ENCODE results near the gene CBX2.

Gene CBX2

DNA sequence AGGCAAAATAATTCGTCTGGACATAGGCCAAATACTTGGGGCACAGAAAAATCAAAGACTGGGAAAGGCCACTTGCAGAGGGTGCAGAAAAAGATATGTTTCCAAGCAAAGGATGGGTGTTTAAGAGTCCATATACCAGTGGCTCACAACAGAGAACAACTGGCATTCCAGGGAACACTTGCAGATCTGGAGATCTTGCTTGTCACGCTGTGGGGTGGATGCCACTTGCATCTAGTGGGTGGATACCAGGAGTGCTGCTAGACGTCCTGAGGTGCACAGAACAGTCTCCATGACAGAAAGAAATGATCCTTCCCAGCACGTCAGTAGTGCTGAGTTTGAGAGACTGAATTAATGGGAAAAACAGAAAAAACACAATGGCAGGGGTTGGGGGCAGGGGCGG is 10.5 kb downstream of the CBX2 start:
- no peak for DNase-seq (ENCODE audit: low read depth)

DNA sequence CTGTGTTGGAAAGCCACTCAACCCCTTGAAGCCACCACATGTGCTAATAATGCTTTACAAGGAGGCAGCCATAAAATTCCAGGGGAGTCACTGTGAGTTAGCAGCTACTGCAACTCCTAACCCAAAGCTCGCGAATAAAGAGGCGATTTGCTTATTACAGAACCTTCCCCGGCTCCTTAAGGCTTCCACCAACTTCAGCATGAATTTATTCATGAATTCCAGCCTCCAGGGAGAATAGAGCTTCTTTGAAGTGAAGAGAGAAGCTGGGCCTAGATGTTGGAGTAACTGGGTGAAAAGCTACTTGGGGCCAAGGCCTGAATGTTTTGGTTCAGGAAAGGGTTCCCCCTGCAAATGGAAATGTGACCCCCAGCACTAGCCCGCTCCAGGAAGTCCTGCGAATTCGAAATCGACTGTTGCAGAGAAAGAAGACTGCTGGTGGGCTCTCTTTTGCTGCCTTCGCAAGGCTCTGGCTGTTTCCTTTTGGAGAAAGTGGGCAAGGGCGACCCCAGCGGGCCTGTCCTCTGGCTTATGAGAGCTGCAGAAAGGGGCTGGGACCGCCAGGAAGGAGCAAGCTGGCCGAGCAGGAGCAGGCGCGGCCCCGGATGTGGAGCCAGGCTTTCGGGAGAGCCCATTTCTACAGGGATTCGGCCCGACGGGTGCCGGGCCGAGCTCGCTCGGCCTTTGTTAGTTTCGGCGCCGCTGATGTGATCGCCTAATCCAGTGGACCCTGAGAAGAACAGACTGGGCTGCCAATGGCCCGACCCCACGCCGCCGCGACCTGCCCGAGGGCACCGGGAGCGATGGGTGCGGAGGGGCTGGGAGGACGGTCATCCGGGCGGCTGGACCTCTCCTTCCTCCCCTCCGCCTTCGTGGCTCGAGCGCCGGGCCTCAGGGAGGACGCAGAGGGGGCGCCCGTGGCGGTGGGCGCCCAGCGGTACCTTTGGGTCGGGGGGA is 11.3 kb downstream of the CBX2 start:
- DNase-seq (ENCODE audit: low read depth): no peak

DNA sequence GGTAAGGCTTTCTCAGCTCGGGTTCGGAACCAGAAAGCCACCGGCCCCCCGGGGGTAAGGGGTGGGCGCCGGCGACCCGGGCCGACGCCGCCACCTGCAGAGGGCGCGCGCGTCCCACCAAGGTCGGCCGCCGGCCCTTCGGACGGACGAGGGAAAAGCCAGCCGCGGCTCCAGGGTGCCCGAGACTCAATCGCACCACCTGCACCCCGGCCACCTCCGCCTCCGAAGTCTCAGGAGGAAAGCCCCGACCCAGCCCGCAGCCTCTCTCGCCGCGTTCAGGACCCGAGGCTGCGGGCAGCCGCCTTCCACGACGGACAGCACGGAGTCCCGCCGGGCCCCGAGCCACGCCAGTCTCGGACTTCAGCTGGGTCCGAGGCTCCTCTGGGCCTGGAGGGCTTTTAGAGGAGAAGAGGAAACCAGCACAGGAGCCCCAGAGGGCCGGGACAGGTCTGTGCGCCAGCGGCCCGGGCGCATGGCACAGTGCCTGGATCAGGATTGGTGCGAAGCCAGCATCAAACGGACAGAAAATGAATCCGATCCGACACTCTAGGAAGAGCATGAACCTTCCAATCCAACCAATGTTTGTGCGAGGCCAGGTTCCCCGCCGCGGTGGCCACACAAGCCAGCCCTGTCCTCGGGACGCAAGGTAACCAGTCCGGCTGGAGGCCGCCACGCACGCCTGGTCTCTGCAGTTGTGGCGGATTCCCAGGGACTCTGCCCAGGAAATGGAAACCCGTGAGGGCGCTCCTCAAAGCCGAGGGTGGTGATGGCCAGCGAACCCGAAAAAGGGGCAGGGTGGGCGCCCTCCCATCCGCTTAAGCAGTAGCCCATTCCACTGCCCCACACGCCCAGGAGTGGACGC is 12.2 kb downstream of the CBX2 start:
- DNase-seq (ENCODE audit: low read depth): no peak

DNA sequence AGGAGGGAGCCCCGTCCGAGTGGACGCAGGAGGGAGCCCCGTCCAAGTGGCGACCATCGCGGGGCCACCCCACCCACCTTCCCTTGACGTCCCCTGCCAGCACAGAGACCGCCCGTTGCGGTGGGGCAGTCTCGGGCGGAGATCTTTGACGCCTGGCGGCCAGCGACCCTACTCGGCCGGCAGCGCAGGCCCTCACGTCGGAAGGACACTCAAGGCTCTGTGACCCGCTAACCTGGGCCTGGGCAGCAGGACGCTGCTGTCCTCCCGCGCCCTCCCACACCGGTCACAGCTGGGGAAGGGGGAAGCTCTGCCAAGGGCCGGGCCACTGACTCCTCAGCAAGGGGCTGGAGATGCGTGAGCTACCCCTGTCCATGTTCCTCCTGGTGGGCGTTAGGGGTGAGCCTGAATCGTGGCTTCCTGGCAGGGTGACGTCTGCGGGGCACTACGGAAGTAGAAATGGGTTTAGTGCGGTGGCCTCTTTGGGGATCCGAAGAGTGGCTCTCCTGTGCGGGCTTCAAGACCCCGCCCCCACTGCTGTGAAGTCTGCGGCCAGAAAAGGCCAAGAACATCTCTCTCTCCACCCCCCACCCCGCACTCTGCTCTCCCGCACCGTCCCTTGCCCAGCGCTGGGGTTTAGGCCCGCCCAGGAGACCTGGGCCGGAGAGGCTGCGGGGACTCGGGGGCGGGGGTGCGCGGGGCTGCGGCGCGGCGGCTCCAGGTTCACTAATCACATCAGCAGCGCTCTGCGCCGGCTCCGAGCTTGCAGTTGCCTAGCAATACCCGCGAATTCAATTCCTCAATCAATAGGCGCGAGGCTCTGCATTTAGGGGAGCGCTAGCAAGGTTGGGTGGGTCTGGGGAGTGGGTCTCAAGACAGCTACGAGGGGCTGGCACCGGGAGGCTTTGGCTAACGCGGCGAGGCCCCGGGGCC is 13.1 kb downstream of the CBX2 start:
- DNase-seq (ENCODE audit: low read depth): no peak

DNA sequence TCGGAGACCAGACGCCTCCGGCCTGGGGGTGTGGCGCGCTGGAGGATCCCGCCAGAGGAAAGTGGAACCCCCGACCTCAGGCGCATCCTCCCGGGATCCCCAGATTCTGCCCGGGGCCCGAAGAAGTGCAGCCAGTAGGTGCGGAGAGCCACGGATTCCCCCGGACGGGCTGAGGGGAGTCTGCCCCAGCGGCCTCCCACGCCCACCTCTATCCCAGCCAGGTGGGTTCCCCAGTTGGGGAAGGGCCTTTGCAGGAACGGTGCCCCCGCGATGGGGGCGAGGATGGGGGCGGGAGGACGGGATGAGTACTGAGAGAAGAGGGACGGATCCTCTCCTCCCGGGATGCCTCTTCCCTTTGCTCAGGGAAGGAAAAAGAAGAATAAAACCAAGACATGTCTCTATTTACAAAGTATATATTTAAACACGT is 13.8 kb downstream of the CBX2 start:
- no peak for DNase-seq (ENCODE audit: low read depth)

DNA sequence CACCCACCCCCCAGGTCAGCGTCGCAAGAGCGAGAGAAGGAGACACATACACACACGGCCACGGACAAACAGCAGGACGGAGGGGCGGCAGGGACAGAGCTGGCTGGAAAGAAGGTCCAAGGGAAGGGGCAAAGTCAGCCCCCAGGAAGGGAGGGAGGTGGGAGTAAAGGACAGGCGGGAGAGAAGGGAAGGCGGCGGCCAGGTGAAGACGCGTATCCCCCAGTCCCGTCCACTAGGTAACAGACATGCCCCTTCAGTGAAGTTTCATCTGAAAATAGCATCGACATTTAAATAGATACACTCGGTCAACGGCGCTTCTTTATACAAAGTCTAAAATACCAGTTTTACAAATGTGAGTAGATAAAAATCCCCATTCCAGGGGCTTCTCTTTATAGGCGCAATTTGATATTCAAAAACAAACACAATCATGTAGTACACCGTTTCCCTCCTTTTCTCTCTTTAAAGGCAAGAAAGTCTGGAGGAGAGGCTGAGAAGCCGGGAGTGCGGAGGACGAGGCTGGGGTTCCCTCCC is 14.5 kb downstream of the CBX2 start:
- no peak for DNase-seq (ENCODE audit: low read depth)

DNA sequence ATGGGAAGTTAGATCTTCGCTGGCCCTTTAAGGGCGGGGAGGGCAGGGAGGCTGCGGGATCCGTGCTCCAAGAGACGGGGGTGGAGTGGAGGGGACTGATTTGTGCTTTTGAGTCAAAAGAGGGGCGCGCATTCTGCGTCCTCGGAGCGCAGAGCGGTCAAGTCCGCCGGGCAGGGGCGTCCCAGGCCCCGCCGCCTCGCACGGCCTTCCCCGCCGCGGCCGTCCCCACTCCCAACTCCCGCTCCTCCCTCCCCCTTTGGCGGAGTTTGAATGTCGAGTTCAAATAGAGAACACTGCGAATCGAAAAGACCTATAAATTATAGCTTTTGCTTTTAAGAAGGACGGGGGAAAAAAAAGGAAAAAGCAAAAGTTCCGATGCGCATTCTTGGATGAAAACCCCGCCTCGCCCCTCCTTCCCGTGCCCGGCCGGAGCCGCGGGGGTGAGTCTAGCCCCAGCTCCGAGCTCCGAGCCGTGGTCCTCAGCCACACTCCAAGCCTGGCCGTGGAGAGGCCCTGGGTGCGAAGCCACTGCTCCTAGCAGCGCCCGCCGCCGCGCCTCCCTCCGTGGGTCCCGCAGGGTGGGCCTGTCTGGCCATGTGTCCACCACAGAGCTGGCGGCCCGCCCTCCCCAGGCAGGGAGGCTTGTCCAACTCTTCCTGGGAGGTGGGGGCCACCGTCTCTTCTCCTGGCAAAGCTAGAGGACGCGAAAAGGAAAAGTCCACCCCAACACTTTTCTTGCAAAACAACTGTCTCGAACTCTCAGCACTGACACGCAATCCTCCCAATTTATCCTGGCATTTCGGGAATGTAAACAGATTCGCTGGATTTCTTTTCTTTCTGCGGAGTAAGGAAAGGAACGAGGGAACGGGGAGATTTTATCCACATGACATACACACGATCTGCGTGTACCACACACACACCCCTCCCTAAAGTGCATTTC is 15.3 kb downstream of the CBX2 start:
- DNase-seq (ENCODE audit: low read depth): no peak

DNA sequence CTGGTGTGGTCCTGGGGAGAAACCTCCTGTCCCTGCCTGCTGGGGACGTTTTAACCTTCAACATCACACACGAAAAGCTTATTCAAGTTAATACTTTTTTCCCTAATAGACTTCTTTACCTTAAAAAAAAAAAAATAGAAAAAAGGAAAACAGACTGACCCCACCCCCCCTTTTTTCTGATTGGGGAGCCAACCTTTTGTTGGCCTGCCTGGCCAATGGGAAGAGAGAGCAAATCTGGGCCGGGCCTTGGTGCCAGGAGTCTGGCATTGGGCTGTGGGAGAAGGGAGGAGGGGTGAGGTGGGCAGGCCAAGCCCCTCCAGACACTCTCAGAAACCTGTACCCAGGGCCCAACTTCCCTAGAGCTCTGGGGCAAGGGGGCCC is 16.0 kb downstream of the CBX2 start:
- no peak for DNase-seq (ENCODE audit: low read depth)

DNA sequence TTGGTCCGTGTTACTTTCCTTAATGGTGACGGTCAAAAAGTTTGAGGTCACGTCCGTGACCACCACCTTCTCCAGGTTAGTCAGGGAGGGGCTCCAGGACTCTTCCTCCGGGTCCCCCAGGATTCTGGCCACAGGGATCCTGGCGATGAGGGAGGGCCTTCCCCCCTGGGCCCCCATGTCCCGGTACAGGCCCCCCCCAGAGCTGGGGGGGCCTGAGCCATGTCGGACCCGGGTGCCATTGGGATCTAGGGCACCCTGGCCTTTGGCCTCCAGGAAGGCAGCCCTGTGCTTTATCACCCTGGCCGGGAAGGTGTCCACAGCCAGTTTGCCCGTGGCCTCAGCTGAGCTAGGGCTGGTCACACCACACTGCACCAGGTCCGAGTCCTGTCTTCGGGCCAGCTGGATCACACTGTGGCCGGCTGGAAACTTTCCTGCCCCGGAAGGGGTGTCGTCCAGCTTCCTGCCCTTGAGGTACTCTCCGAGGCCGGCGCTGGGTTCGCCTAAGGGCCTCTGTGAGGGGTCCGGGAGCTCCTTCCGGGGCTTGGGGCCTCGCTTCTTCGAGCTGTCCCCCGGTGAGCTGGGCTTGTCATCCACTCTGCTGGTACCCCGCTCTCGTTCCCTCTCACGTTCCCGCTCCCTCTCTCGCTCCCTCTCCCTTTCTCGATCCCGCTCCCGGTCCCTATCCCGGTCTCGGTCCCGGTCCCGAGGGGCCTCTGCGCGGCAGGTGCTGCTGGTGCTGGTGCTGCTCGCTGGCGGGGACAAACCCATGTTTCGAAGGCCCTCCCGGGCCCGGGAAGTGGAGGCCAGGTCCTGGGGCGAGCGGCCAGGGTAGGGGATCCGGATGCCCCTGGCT is 16.9 kb downstream of the CBX2 start:
- no peak for DNase-seq (ENCODE audit: low read depth)

DNA sequence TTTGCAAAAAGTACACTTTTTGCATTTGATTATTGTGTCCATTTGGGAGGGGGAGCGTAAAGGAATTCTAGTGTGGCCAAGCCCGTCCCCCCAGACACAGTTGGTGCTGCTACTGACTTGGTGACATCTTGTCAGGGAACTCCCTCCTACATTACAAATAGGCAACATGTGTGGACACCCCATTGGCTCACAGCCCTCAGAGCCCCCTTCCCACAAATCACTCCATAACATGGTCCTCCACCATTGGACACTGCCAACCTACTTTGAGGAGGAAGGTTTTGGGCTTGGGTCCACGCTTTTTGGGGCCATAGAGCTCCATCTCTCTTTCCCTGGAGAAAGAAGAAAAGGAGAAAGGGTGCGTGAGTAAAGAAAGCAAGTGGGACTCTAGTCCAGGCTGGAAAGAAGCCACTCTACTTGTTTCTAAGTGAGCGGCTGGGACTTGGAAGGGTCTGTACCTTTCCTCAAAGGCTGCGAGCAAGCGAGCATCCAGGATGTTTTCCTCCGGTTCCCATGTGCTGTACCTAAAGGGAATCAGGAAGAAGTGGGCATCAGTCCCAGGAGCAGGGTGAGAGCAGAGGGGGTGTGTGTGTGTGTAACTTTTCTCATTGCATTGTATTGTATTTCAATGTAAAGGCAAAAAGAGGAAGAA is 18.0 kb downstream of the CBX2 start:
- no peak for DNase-seq (ENCODE audit: low read depth)

DNA sequence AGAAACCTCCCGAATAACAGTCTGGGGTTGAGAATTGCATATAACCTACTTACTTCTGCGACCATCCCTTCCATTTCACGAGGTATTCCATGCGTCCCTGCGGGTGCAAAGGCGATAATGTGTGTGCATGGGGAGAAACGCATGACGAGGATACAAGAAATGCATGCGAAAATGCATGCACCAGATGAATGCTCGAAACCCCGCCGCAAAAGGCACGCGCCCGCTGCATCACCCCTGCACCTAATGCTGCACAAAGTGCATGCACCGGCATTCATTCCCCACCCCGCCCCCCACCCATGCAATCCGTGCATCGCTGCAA is 18.5 kb downstream of the CBX2 start:
- DNase-seq (ENCODE audit: low read depth): no peak

DNA sequence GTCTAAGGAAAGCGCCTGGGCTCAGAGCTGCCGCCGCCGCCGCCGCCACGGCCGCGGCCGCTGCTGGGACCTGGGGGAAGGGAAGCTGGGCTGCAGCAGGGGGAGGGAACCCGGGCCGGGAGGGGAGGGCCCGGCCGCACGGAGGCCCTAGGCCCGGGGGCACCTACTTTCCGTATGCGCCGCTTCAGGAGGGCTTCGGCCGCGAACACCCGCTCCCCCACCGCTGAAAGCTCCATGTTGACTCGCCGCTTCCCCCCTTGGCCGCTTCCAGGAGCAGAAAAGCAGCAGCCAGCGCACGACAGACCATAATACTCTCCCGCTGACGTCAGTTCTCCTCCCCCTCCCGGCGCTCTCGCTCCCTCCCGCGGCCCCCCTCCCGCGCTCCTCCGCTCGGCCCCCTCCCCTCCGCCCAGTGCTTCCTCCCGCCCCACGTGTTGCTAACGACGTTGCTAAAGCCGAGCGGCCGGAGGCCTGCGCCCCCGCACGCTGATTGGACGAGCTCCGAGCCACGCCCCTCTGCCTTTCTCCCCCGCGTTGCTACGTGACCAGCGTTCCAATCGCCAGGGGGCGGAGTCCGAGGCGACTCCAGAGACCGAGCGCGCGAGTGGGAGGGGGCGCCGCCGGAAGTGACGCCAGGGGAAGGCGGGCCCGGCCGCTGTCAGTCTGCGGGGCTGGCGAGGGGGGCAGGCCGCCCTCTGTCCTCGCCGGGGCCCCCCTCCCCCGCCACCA is 19.0 kb downstream of the CBX2 start, which contains the start of gene CBX8:
CBX8 (minus strand) TSS at position 315 of the 729 bp plus-strand sequence; CDS start at position 236, 79 bp downstream.
- DNase-seq (ENCODE audit: low read depth): peak; percentile 97

DNA sequence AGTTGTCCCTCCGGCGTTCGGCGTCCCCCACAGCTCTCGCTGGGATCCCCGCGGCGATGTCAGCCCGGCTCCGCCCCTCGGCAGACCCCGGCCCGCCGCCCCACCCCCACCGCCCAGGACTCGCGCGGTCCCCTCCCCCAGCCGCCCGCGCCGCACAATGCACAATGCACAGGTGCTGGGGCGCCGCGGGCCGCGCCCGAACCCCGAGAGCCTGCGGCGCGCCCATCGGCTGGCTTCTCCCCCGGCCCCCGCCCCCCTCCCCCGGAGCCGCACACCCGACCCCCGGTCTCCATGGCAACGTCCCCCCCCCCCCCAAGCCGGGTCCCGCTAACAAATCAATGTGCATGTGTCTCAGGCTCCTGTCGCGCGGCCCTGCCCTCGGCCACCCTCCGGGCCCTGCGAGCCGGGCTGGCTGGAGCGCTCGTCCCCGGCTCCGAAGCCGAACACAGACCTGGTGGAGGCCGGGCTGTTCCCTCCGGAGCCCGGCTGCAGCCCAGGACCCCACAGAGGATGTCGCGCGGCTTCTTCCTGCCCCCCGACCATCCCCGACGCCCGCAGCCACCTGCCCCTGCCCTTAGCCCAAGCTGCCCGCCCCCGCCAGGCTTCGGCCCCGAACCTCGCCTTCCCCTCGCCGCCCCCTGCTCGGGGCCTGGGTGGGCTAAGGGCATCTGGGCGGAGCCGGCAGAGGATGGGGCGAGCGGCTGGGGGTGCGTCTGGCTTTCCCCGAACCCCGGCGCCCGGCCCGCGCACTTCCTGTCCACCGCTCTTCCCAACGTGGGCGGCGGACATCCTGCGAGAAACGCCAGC is 19.7 kb downstream of the CBX2 start:
- no peak for DNase-seq (ENCODE audit: low read depth)

DNA sequence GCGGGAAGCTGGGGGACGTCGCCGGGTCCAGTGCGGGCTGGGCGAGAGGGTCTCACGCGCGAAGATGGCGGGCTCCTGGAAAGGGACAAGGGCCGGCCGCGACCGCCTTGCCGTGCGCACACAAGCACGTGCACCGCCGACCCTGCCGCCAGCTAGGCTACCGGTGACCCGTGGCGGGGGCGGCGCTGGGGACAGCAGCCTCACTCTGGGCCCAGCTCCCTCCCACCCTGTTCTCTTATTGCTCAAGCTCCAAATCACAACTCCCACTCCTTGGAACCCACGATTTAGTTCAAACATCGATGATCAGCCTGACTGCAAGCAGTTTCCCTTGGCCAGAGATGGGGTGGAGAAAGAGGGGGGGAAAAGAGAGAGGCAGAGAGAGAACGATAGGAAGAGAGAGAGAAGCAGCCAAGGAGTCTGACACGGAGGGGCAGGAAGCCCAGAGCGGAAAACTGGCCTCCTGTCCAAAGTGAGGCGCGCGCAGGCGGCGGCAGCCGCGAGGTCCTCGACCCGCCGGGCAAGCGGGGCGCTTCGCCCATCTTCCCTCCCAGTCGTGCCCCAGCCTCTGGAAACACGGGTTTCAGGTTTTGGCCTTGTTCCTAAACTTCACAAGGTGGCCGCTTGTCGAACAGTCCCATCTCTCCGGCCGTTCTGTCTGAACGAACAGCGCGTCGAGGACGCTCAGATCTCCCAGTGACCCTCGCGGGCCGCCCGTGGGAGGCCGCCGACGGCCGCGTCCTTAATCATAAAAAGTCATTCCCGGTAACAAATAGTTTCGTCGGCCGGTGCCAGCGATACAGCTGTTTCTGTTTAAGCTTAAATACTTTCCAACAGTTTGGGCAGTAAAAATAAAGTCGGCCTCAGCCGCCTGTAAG is 20.6 kb downstream of the CBX2 start:
- no peak for DNase-seq (ENCODE audit: low read depth)

DNA sequence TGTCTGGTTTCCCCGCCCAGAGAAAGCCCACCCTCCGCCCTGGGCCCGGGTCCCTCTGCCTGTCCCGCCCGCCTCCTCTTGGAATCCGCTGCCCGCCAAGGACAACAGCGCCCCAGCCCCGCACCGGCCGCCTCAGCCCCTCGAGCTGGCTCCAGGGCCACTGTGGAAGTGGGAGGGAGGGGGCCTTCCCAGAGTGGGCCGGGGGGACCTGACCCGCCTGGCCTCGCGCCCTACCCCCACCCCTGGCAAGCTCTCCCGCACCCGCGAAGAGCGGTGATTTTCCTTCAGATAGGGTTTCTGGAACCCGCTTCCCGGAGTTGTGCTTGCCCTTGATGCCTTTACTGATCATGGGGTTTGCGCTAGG is 21.2 kb downstream of the CBX2 start:
- DNase-seq (ENCODE audit: low read depth): no peak

DNA sequence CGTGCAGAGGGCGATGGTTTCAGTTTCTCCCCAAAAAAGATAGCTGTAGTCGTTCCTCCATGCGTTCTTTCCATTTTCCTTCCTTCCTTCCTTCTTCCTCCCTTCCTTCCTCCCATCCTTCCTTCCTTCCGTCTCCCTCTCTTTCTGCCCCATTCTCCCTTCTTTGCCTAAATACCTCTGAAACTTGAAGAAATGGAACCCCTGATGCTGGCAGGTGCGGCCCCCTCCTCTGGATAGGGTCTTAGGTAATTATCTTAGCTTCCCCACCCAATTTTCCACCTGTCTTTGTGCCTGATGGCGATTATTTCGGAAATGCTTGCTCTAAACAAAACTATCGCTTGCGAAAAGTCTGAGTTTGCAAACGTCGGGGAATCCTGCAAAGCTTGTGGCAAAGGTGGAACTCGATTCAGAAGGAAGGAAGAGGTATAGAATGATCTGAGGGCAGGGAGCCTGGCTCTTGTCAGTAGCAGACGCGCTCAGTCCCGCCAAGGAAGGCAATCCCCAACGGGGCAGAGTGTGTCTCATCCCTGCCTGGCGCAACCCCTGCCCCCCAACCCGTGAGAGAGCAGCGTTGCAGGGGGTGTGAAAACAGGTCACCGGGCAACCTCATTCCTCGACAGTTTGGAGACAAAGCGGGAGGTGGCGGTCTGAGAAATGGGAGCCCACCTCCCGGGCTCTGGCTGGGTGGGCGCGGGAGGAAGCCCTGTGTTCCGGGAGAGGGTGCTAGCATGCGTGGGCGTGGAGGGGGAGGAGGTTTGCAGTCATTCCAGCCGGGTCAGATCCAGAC is 21.8 kb downstream of the CBX2 start:
- DNase-seq (ENCODE audit: low read depth): no peak
